Amygdala (tissue), 56 donors: ENCODE results near the gene LPCAT1.

Source experiments
- DNase-seq, 56 donors: peaks; one replicate each; lab custom pipeline; 2025; lab: John Stamatoyannopoulos, UW

The LPCAT1 gene

DNA sequence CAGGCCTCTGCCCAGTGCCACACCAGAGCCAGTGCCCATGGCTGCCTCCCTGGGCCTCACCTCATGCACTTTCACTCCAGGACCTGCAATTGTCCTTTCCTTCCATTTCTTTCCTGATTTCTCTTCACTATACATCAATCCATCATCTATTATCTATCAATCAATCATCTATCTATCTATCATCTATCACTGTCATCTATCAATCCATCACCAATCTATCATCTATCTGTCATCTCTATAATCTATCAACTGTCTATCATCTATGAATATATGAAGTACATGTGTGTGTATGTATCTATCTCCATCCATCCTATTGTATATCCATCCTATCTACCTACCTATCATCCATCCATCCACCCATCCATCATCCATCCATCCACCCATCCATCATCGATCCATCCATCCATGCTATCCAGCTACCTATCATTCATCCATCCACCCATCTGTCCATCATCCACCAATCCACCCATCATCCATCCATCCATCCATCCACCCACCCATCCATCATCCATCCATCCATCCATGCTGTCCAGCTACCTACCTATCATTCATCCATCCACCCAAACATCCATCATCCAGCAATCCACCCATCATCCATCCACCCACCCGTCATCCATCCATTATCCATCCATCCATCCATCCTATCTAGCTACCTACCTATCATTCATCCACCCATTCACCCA, 105.4 kb downstream of the LPCAT1 start:
- no peak for DNase-seq

GRCh38 chr5:1417586-1418225, 106.1 kb downstream of the LPCAT1 start:
- no peak for DNase-seq

DNA sequence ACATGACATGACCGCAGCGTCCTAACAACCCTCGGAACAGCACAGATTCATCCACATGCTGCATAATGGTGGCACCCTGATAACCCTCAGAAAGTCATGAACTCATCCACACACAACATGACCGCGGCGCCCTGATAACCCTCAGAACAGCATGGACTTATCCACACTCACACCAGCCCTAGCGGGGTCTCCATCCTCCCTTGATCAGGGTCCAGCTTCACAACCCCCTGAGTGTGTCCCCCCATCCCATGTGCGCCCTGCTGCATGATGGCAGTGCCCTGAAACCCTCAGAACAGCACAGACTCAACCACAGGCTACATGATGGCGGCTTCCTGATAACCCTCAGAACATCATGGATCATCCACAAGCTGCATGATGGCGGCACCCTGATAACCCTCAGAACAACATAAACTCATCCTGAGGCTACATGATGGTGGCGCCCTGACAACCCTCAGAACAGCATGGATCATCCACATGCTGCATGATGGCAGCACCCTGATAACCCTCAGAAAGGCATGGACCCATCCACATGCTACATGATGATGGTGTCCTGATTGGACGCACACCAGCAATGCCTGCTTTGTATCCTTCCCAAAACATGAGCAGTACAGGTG, 106.8 kb downstream of the LPCAT1 start:
- no peak for DNase-seq

- no peak for DNase-seq
Measured at GRCh38 chr5:1415626-1416360, 108.0 kb downstream of the LPCAT1 start.

DNA sequence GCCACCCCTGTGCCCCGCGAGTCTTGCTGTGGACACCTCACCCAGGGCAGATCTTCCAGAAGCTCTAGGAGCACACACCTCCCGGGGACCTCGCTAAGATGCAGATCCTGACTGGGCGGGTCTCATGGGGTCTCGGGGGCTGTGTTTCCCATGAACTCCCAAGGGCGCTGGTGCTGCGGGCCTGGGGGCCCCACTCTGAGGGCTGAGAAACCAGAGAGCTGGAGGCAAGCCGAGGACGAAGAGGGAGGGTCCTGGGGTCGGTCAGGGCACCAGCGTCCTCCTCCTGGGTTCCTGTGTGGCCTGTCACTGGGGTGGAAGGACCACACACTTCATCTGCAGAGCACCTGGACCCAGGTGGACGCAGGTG, 108.7 kb downstream of the LPCAT1 start:
- no peak for DNase-seq

DNA sequence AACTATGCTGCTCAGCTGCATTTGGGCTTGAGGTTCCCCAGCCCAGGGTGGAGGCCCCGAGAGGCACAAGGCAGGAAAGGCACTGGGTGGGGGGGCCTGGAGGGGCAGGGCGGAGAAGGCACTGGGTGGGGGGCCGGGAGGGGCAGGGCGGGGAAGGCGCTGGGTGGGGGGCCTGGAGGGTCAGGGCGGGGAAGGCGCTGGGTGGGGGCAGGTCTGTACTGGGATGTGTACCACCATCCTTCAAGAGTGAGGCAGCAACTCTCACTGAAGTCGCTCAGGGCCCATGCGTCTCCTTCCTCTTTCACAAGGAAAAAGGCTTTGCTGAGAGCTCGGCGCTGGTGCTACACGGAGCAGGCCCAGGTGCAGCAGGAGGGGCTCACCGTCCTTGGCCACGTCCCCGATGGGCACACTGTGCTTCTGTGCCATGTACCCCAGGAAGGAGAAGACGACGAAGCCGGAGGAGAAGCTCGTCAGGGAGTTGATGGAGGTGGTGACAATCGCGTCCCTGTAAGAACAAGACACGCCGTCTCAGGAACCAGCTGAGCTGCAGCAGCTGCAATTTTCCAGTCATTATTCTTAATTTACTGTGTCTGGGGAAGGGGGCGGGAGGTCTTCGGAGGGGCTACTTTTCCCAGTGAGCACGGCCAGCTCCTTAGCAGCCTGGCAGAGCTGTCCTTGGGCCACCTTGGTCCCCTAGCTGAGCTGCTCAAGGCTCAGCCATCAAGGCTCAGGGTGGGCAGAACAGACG, 109.3 kb downstream of the LPCAT1 start:
- peak in 3 of 56 donors; percentile 11 to 62 (median 16) for DNase-seq

GRCh38 chr5:1413611-1414241, 110.0 kb downstream of the LPCAT1 start:
- no peak for DNase-seq

- no peak for DNase-seq
Measured at GRCh38 chr5:1413211-1413610, 110.5 kb downstream of the LPCAT1 start.

GRCh38 chr5:1412621-1413020, 111.1 kb downstream of the LPCAT1 start:
- DNase-seq, result no peak

DNA sequence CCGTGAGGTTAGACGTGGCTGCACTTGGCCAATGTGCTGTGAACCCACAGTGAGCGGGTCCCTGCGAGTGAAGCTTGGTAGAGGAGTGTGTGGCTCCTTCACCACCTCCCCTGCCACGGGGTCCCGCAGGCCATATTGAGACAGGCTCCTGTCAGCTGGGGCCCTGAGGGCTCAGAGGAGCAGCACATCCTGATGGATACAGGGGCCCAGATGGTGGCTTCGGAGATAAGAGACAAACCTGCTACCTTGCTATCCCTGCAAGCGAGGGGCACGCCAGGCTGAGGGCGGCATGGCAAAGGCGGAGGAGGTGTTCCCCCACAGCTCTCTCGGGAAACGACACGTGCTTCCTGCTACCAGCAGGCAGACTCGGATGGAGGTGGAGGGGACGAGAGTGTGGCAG, 111.6 kb downstream of the LPCAT1 start:
- DNase-seq, result no peak
